H1 (cell line): Measurements from ENCODE around the gene RPA3. TPM values are rescaled to one million over a fixed set of nuclear protein-coding genes. Genes with fewer than 3 reads are reported as not detected.

Experiments
- KDM1A ChIP-seq: fragments of 200-600, 300-600 bp; sonication (generic); IDR thresholded peaks from 2 replicates; pipeline ENCODE4 v1.7.1; 2016; ENCODE audit warnings: mild to moderate bottlenecking, low read length, borderline replicate concordance
- polyA plus RNA-seq, 7 experiments: library from polyadenylated mRNA; depleted of rRNA in 3 of 7; stranded (reverse) in 5 of 7; unstranded in 2 of 7; fragments of >200 nt in 5 of 7; fragments of 200-250 nt in 2 of 7; gene quantifications; 1 replicate in 5 of 7; 2 replicates in 1 of 7; 4 replicates in 1 of 7; pipeline versions ENCODE4 v1.2.1 to v1.2.3, GENCODE V29; 2011 to 2013; ENCODE audit warnings: missing spikeins in 2 of 7, mixed read lengths in 2 of 7
- total RNA-seq: library from RNA; stranded (reverse); fragmentation: NEBNext Ultra II Directional; extraction: Animal tissue kit (Norgen Biotek cat#: 25700); gene quantifications from 2 replicates; pipeline ENCODE4 v1.2.1, GENCODE V29; 2021
- TF ChIP-seq, protein P1 (sequence below): fragments of 300-600 bp; sonication (generic); IDR thresholded peaks from 2 replicates; pipeline ENCODE4 v1.7.1; 2012; ENCODE audit warnings: low read length, moderate library complexity, mild to moderate bottlenecking, inconsistent platforms; ENCODE audit not compliant: insufficient replicate concordance

Gene RPA3
- total and polyA plus RNA-seq, 2 of the 8 experiments (the other 6 are each of a cell fraction or from before 2014, with no cell fraction given) = 60.2 to 105 TPM

DNA sequence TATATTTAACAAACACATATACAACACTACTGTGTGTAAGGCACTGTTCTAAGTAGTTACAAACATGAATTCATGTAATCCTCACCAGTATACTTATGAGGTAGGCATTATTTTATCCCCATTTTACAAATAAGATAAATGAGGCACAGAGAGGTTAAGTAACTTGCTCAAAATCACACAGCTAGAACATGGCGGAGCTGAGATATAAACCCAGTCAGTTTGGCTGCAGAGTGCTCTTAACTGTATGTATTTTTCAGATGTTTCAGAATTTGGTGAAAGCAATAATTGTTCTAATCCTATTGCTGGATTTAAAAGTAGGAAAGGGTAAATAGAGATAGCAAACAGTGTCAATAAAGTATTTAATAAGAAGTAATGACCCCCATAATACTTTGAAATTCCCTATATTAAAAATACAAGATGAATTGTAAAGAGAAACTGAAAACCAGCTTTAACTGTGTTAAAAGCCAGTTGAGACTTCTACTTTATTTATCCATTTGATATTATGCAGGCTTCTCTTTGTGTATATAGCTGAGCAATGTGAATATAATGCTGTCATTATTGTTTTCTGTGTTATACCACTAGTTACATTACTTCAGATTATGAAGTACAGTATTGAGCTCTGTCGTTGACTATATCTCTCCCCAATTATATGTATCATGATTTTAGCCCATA is 32.3 kb upstream of the RPA3 start (continued):
- TF ChIP-seq, protein P1, sequence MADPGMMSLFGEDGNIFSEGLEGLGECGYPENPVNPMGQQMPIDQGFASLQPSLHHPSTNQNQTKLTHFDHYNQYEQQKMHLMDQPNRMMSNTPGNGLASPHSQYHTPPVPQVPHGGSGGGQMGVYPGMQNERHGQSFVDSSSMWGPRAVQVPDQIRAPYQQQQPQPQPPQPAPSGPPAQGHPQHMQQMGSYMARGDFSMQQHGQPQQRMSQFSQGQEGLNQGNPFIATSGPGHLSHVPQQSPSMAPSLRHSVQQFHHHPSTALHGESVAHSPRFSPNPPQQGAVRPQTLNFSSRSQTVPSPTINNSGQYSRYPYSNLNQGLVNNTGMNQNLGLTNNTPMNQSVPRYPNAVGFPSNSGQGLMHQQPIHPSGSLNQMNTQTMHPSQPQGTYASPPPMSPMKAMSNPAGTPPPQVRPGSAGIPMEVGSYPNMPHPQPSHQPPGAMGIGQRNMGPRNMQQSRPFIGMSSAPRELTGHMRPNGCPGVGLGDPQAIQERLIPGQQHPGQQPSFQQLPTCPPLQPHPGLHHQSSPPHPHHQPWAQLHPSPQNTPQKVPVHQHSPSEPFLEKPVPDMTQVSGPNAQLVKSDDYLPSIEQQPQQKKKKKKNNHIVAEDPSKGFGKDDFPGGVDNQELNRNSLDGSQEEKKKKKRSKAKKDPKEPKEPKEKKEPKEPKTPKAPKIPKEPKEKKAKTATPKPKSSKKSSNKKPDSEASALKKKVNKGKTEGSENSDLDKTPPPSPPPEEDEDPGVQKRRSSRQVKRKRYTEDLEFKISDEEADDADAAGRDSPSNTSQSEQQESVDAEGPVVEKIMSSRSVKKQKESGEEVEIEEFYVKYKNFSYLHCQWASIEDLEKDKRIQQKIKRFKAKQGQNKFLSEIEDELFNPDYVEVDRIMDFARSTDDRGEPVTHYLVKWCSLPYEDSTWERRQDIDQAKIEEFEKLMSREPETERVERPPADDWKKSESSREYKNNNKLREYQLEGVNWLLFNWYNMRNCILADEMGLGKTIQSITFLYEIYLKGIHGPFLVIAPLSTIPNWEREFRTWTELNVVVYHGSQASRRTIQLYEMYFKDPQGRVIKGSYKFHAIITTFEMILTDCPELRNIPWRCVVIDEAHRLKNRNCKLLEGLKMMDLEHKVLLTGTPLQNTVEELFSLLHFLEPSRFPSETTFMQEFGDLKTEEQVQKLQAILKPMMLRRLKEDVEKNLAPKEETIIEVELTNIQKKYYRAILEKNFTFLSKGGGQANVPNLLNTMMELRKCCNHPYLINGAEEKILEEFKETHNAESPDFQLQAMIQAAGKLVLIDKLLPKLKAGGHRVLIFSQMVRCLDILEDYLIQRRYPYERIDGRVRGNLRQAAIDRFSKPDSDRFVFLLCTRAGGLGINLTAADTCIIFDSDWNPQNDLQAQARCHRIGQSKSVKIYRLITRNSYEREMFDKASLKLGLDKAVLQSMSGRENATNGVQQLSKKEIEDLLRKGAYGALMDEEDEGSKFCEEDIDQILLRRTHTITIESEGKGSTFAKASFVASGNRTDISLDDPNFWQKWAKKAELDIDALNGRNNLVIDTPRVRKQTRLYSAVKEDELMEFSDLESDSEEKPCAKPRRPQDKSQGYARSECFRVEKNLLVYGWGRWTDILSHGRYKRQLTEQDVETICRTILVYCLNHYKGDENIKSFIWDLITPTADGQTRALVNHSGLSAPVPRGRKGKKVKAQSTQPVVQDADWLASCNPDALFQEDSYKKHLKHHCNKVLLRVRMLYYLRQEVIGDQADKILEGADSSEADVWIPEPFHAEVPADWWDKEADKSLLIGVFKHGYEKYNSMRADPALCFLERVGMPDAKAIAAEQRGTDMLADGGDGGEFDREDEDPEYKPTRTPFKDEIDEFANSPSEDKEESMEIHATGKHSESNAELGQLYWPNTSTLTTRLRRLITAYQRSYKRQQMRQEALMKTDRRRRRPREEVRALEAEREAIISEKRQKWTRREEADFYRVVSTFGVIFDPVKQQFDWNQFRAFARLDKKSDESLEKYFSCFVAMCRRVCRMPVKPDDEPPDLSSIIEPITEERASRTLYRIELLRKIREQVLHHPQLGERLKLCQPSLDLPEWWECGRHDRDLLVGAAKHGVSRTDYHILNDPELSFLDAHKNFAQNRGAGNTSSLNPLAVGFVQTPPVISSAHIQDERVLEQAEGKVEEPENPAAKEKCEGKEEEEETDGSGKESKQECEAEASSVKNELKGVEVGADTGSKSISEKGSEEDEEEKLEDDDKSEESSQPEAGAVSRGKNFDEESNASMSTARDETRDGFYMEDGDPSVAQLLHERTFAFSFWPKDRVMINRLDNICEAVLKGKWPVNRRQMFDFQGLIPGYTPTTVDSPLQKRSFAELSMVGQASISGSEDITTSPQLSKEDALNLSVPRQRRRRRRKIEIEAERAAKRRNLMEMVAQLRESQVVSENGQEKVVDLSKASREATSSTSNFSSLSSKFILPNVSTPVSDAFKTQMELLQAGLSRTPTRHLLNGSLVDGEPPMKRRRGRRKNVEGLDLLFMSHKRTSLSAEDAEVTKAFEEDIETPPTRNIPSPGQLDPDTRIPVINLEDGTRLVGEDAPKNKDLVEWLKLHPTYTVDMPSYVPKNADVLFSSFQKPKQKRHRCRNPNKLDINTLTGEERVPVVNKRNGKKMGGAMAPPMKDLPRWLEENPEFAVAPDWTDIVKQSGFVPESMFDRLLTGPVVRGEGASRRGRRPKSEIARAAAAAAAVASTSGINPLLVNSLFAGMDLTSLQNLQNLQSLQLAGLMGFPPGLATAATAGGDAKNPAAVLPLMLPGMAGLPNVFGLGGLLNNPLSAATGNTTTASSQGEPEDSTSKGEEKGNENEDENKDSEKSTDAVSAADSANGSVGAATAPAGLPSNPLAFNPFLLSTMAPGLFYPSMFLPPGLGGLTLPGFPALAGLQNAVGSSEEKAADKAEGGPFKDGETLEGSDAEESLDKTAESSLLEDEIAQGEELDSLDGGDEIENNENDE = no peak
- TF ChIP-seq KDM1A = peak; percentile 90
